Measurements from ENCODE around the gene SPAG16.
"Not testable (repeated sequence)": the region's sequence is repeated elsewhere in the genome, so short reads cannot be mapped to it uniquely, and the experiment has no call there.

SPAG16 gene

DNA sequence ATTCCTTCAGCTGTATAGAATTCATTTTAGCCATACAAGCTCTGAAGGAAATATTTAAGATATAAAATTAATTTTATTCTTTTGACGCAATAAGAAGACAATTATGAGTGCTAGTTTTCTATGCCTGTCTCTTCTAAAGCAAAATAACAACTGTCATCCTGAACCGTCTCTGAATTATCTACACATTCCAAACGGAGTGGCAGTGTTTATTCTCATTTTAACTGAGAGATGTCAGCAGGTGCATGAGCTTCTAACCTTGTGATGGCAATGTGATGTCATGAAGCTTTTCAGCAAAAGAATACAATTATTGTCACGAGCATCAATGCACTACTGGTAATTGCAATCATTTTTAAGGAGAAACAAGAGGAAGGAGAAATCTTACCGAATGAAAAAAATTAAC lies 274.8 kb downstream of the SPAG16 start:
- DNase-seq (ENCODE audit: low spot score) = no peak

DNA sequence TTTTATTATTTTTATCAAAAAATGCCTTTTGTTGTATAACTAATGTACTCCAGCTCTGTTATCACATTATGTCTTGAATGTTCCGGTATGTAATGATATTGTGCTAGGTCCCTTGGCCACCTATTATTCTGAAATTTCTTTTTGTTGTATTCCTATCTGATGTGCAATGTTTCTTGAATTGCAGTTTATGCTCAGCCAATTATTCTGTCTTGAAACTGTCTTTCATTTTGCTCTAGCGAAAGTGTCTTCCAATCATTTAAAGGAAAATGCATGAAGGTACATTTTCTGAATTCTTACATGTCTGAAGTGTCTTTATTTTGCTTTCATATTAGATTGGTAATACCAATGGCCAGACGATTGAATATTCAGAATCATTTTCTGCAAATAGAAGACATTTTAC lies 277.5 kb downstream of the SPAG16 start:
- DNase-seq (ENCODE audit: low spot score) = no peak

- no peak for DNase-seq (ENCODE audit: low spot score)
Measured at GRCh38 chr2:213562539-213563180, 278.4 kb downstream of the SPAG16 start.

DNA sequence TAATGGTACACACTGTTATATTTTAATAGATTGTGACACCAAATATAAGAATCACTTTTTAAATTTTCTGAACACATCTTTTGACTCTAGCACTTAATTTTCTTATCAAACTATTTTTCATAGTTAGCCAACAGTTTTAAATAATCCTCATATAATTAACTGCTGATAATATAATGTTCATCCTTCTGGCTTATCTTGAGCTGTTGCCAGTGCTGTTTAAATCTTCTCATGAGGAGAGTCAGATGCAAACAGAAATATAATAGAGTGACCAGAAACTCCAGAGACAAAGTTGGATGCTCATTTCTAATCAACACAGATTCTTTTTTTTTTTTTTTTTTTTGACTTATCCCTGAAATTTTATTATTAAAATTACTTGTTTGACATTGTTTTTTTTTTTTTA lies 282.6 kb downstream of the SPAG16 start:
- no peak for DNase-seq (ENCODE audit: low spot score)

- no peak for DNase-seq (ENCODE audit: low spot score)
Measured at GRCh38 chr2:213609570-213610170, 325.4 kb downstream of the SPAG16 start.

GRCh38 chr2:213627054-213627710 lies 342.9 kb downstream of the SPAG16 start:
- DNase-seq (ENCODE audit: low spot score) = no peak

DNA sequence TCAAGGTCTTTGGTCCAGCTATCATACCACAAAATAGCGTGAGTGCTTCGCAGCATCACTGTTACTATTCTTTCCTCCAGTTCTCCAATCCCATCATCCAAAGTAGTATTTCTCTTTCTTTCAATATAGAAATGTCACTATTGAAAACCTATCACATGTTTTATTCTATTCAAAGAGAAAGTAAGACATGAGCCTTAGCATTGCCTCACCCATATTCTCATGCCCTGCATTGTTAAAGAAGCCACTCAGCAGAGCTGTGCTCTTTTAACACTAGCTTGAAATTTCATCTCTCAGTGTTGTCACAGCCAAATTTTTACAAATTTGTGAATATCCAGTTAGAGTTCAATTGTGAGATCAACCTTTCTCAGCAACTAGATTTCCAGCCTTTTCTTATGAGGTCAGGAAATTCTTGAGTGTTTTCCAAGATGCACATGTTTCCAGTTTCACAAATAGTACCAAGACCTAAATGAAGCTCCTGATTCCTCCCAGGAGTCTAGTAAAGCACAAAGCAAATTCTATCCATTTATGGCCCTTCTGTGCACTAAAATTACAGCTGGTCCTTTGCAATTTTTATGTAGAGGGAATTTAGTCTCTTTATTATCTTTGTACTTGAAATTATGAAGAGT lies 343.7 kb downstream of the SPAG16 start:
- DNase-seq (ENCODE audit: low spot score) = no peak

DNA sequence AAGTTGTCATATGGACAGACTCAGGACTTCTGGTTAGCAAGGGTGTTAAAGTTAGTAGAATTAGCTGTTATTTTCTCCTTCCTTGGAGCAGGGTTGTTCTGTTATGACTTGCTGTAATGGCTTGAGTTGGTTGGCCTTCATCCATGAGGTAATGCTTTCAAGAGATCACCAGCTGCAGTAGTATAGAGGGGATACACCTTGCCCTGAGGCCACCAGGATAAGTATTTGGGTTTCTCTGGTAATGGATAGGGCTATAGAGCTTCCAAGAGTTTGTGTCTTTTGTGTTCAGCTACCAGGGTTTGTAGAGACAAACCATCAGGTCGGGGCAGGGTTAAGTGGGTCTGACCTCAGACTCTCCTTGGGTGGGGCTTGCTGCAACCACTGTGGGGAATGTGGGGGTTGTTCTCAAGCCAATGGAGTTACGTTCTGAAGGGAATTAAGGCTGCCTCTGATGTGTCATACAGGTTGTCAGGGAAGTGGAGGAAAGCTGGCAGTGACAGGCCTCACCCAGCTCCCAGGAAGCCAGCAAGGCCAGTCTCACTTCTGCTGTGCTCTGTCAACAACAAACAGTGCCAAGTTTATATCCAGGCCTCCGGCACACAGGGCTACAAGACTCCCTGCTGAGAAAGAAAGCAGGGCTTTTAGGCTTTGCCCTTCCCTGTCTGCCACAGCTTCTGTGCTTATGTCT lies 356.6 kb downstream of the SPAG16 start:
- DNase-seq (ENCODE audit: low spot score) = no peak

GRCh38 chr2:213644926-213645325 lies 360.7 kb downstream of the SPAG16 start:
- DNase-seq (ENCODE audit: low spot score) = no peak

DNA sequence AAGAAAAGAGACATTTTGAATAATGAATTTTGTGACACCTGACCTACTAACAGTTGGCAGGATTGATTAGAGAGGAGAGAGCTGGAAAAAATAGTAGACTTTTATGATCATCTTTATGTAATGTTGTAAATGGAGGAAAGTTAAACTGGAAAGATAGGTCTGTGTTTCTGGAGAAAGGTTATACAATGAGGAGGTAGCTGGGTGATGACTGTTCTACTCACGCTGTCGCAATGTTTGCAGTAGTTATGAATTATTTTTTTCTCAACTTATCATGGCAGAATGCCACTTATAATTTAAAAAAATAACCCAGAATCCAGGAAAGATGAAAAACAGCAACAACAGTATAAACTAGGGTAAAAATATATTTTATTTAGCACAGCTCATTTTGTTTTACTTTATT lies 364.9 kb downstream of the SPAG16 start:
- no peak for DNase-seq (ENCODE audit: low spot score)

DNA sequence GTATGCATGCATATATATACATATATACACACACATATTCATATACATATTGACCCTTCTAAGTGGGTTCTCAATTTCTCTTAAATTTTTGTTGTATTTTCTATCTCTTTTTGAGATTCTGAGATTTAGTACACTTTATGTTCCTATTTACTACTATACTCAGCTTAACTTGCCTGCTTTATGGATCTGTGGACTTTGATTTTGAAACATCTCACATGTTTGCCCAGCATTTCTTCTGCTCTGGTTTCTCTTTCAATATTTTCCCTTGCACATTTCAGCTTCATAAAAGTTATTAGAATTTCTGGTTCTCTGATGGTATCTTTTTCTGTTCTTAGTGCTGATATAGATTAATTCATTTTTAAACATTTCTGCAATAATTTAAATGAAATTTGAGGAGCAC lies 380.6 kb downstream of the SPAG16 start:
- no peak for DNase-seq (ENCODE audit: low spot score)

DNA sequence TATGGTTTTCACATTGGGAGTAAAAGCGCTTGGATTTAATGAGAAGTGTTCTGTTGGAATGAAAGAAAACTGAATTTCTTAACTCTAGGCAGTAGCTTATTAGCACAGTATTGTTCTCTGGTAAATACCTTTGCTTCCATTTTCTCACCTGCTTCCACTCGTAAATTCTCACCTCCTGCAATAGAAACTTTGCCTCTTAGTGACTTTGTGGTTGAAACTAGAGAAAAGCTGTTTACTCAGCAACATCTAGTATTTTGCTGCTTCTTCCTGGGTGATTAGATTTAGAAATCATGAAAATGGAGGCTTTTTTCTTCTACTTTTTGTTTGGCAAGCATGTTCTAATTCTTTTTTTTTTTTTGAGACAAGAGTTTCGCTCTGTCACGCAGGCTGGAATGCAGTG lies 385.4 kb downstream of the SPAG16 start:
- DNase-seq (ENCODE audit: low spot score) = no peak

GRCh38 chr2:213678437-213679218 lies 394.4 kb downstream of the SPAG16 start:
- DNase-seq (ENCODE audit: low spot score) = no peak

DNA sequence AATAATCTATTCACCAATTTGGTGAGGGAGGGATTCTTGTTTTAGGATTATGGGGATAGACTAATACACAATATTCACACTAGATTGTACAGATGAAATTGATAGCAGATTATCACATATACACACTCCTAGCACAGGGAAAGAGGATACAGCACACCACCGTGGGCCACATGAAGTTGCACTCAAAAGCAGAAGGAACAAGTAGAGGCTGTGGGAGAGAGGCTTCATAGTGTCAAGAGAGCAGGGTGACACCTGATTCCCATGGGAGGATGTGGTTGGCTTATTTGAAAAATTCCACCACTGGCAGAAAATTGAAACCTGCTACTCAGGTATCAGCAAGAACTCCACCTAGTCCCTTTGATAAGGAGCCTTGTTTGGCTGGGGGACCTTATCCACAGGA lies 395.6 kb downstream of the SPAG16 start:
- DNase-seq (ENCODE audit: low spot score) = no peak

- DNase-seq (ENCODE audit: low spot score) = no peak
Measured at GRCh38 chr2:213682276-213682675, 398.0 kb downstream of the SPAG16 start.

DNA sequence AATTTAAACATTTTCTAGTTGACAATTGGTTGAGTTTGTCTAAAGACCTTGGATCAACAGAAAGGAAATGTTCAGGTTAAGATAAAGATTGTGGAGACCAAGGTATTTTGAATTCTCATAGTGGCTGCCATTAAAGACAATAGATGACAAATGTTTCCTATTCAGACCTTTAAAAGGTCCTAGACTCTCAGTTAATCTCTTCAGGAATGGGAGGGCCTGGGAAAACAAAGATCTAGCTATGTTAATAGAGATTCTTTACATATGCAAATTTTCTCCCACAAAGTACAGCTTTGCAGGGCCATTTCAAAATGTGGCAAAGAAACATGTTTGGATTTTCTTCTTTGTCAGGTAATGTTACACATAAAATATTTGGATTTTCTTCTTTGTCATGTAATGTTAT lies 403.9 kb downstream of the SPAG16 start:
- DNase-seq (ENCODE audit: low spot score) = no peak

DNA sequence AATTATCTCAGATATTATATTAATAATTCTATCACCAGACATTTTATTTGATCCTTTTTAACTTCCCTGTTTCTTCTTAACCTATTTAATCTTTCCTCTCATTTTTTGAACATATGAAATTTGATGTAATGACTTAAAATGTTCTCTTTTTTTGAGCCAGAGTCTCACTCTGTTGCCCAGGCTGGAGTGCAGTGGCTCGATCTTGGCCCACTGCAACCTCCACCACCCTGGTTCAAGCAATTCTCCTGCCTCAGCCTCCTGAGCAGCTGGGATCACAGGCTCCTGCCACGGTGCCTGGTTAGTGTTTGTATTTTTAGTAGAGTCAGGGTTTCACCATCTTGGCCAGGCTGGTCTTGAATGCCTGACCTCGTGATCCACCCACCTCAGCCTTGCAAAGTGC lies 404.6 kb downstream of the SPAG16 start:
- DNase-seq (ENCODE audit: low spot score) = not testable (repeated sequence)

GRCh38 chr2:213689585-213689984 lies 405.3 kb downstream of the SPAG16 start:
- no peak for DNase-seq (ENCODE audit: low spot score)

DNA sequence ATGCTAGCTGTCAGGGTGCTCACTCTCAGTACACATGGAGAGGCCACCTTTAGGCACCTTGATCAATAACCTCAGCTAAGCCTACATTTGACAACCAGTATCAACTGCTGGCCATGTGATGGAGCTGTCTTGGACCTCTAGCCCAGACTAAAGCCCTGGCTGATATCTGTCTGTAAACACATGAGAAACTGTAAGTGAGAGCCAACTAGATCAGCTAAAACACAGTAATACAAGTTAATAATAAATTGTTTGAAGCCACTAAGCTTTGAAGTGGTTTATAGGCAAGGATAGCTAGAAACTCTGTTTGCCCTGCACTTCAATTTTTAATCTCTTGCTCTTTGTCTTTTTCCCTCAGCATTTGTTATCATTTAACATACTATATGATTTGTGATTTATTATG lies 407.1 kb downstream of the SPAG16 start:
- no peak for DNase-seq (ENCODE audit: low spot score)

DNA sequence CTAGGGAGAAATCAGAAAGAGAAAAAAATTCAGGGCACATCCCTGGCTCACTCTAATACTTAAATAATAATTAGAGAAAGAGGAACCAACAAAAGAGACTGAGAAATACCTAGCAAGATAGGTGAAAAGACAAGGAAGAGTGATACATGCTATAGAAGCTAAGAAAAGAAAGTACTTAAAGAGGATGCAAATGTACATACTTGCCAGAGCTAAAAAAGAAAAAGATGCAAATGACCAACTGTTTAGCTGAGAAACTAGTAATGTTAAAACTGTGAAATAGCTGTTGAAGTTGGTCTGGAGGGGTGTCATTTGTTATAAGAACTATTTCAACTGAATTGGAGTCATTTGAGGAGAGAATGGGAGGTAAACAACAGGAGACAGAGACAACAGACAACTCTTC lies 412.2 kb downstream of the SPAG16 start:
- no peak for DNase-seq (ENCODE audit: low spot score)

DNA sequence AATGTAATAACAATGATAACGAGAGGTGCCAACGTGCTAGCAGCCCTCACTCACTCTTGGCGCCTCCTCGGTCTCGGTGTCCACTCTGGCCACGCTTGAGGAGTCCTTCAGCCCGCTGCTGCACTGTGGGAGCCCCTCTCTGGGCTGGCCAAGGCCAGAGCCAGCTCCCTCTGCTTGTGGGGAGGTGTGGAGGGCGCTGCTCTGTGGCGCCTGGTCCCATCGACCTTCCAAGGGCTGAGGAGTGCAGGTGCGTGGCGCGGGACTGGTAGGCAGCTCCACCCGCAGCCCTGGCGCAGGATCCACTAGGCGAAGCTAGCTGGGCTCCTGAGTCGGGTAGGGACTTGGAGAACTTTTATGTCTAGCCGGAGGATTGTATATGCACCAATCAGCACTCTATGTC lies 417.1 kb downstream of the SPAG16 start:
- not testable (repeated sequence) for DNase-seq (ENCODE audit: low spot score)

All from HuH-7.5 (cell line).